GM12878 (cell line): ENCODE data around the gene RASSF4.

Experiments used
- CBX5 ChIP-seq: sonication (generic); IDR thresholded peaks from 2 replicates; pipeline ENCODE4 v1.6.1; 2016; ENCODE audit warnings: low read depth, moderate library complexity, mild to moderate bottlenecking, inconsistent platforms
- POLR2A ChIP-seq: IDR thresholded peaks from 2 replicates; pipeline ENCODE4 v1.6.1; 2011; ENCODE audit warnings: low read depth, mild to moderate bottlenecking, low read length
- POLR2AphosphoS5 ChIP-seq: IDR thresholded peaks from 2 replicates; pipeline ENCODE4 v1.6.1; 2011; ENCODE audit warnings: mild to moderate bottlenecking, low read length, inconsistent platforms
- ZZZ3 ChIP-seq: IDR thresholded peaks from 2 replicates; pipeline ENCODE4 v1.6.1; 2011; ENCODE audit warnings: low read depth; ENCODE audit not compliant: control insufficient read depth, insufficient read length
- TF ChIP-seq, protein P1 (sequence below), 3 experiments: IDR thresholded peaks in 2 of 3; conservative IDR thresholded peaks in 1 of 3; 2 replicates each; pipeline ENCODE4 v1.5.1; 2011; ENCODE audit warnings: low read depth in 3 of 3, low read length in 3 of 3, mild to moderate bottlenecking in 3 of 3, control low read depth in 2 of 3, moderate library complexity in 2 of 3, inconsistent platforms in 1 of 3, mixed read lengths in 1 of 3; ENCODE audit not compliant: control insufficient read depth in 2 of 3, insufficient read depth in 1 of 3; ENCODE audit errors: extremely low read depth in 1 of 3
- TF ChIP-seq, protein P2 (sequence below): IDR thresholded peaks from 2 replicates; pipeline ENCODE4 v1.6.1; 2012; ENCODE audit warnings: low read depth, low read length, improper control_type of control experiment
- TF ChIP-seq, protein P3 (sequence below): fragments of 450-650 bp; IDR thresholded peaks from 2 replicates; pipeline ENCODE4 v1.6.1; 2017; ENCODE audit warnings: mild to moderate bottlenecking
- TF ChIP-seq, protein P4 (sequence below): fragments of 150-350 bp; IDR thresholded peaks from 2 replicates; pipeline ENCODE4 v1.6.1; 2016; ENCODE audit warnings: low read depth, low read length

DNA sequence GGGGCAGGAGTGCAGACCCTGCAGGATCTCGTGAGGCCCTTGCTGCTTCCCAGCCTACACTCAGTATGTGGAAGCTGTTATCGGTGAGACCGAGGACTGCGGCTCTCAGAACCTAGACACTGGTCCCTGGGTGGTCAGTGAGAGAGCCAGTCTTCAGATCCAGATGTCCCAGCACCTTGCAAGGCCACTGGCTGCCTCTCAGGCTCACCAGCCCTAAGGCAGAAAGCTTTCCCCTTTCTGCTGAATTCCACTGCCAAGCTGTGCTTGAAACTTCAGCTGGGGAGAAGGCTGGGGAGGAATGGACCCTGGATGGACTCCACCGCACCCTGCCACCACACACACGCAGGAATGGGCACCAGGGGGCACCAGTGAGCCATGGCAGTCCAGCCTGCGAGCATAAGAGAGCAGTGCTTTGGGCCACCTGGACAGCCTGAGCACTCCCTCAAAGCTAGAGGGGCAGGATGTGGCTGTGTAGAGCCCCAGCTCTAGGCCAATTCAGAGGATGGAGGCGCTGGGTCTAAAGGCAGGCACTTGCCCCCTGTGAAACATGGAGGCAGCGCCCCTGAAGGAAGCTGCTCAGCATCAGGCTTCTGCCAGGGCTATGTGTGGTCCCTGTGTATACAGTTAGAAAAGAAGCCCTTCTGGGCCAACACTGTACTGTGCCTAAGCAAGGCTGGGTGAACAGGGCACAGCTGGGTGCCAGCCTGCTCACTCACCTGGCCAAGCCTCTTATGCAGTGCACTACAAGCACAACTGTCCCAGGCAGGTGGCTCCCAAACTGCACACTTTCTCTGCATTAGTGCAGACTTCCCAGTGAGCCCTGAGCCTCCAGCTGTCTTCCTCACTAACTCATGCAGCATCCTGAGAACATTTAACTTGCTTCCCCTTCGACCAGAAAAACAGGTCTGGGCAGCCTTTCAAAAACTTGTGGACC lies 26.8 kb upstream of the RASSF4 start:
- TF ChIP-seq POLR2A (no peak), ZZZ3 (no peak), POLR2AphosphoS5 (no peak), CBX5 (no peak)
- TF ChIP-seq, protein P1, sequence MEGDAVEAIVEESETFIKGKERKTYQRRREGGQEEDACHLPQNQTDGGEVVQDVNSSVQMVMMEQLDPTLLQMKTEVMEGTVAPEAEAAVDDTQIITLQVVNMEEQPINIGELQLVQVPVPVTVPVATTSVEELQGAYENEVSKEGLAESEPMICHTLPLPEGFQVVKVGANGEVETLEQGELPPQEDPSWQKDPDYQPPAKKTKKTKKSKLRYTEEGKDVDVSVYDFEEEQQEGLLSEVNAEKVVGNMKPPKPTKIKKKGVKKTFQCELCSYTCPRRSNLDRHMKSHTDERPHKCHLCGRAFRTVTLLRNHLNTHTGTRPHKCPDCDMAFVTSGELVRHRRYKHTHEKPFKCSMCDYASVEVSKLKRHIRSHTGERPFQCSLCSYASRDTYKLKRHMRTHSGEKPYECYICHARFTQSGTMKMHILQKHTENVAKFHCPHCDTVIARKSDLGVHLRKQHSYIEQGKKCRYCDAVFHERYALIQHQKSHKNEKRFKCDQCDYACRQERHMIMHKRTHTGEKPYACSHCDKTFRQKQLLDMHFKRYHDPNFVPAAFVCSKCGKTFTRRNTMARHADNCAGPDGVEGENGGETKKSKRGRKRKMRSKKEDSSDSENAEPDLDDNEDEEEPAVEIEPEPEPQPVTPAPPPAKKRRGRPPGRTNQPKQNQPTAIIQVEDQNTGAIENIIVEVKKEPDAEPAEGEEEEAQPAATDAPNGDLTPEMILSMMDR (IDR thresholded peaks at IDR 0.05 in 2 of 3, conservative IDR thresholded peaks at IDR 0.05 in 1 of 3; ENCODE audit: control insufficient read depth in 2 of 3, extremely low read depth in 1 of 3, insufficient read depth in 1 of 3, low read depth in 3 of 3, low read length in 3 of 3): peak; percentile 97 to 99 (median 99); a peak in 5 of 6 replicates
- TF ChIP-seq, protein P2, sequence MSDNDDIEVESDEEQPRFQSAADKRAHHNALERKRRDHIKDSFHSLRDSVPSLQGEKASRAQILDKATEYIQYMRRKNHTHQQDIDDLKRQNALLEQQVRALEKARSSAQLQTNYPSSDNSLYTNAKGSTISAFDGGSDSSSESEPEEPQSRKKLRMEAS: no peak
- TF ChIP-seq, protein P3, sequence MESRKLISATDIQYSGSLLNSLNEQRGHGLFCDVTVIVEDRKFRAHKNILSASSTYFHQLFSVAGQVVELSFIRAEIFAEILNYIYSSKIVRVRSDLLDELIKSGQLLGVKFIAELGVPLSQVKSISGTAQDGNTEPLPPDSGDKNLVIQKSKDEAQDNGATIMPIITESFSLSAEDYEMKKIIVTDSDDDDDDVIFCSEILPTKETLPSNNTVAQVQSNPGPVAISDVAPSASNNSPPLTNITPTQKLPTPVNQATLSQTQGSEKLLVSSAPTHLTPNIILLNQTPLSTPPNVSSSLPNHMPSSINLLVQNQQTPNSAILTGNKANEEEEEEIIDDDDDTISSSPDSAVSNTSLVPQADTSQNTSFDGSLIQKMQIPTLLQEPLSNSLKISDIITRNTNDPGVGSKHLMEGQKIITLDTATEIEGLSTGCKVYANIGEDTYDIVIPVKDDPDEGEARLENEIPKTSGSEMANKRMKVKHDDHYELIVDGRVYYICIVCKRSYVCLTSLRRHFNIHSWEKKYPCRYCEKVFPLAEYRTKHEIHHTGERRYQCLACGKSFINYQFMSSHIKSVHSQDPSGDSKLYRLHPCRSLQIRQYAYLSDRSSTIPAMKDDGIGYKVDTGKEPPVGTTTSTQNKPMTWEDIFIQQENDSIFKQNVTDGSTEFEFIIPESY: no peak
- TF ChIP-seq, protein P4, sequence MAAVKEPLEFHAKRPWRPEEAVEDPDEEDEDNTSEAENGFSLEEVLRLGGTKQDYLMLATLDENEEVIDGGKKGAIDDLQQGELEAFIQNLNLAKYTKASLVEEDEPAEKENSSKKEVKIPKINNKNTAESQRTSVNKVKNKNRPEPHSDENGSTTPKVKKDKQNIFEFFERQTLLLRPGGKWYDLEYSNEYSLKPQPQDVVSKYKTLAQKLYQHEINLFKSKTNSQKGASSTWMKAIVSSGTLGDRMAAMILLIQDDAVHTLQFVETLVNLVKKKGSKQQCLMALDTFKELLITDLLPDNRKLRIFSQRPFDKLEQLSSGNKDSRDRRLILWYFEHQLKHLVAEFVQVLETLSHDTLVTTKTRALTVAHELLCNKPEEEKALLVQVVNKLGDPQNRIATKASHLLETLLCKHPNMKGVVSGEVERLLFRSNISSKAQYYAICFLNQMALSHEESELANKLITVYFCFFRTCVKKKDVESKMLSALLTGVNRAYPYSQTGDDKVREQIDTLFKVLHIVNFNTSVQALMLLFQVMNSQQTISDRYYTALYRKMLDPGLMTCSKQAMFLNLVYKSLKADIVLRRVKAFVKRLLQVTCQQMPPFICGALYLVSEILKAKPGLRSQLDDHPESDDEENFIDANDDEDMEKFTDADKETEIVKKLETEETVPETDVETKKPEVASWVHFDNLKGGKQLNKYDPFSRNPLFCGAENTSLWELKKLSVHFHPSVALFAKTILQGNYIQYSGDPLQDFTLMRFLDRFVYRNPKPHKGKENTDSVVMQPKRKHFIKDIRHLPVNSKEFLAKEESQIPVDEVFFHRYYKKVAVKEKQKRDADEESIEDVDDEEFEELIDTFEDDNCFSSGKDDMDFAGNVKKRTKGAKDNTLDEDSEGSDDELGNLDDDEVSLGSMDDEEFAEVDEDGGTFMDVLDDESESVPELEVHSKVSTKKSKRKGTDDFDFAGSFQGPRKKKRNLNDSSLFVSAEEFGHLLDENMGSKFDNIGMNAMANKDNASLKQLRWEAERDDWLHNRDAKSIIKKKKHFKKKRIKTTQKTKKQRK: no peak
